AG08395 (cell line): ENCODE results near the gene FSIP1.

Experiments used
- DNase-seq: peaks from one replicate; pipeline ENCODE4 v3.0.0; 2012; ENCODE audit warnings: mixed read lengths, low spot score

The FSIP1 gene

DNA sequence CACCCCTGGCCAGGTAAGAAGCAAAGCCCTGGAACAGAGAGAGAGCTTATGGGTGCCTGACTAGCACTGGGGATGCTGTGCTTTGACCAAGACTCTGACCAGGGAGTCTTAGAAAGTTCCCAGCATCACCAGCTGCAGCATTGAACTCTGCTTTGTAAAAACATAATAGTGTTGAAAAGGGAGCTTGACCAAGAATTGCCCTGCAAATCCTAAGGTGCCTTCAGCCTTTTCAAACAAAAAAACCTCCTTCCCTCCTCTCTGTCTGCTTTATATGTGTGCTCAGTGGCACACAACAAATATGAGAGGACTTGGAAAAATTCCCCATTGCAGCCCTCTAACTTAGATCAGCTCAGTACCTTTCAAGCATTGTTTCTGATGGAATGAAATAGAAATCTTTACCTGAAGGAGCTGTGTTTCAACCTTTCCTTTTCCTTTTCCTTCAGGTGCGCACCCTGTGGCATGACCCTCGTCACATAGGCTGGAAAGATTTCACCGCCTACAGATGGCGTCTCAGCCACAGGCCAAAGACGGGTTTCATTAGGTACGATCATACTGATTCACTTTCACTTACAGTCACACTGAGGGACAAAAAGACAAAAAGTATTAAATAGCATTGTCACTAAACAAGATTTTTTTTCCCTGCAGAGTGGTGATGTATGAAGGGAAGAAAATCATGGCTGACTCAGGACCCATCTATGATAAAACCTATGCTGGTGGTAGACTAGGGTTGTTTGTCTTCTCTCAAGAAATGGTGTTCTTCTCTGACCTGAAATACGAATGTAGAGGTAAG lies 188.8 kb downstream of the FSIP1 start:
- no peak for DNase-seq

DNA sequence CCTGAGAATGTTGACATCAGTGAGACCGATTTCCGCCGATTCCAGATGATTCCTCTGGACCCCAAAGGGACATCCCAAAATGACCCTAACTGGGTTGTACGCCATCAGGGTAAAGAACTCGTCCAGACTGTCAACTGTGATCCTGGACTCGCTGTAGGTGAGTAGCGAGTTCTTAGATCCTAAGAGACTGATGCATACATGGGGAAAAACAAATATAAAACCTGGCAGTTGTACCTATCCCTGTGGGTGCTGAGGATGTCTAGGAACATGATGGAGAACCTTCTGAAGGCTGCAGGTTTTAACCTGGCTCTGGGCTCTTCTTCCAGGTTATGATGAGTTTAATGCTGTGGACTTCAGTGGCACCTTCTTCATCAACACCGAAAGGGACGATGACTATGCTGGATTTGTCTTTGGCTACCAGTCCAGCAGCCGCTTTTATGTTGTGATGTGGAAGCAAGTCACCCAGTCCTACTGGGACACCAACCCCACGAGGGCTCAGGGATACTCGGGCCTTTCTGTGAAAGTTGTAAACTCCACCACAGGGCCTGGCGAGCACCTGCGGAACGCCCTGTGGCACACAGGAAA lies 189.5 kb downstream of the FSIP1 start:
- no peak for DNase-seq

DNA sequence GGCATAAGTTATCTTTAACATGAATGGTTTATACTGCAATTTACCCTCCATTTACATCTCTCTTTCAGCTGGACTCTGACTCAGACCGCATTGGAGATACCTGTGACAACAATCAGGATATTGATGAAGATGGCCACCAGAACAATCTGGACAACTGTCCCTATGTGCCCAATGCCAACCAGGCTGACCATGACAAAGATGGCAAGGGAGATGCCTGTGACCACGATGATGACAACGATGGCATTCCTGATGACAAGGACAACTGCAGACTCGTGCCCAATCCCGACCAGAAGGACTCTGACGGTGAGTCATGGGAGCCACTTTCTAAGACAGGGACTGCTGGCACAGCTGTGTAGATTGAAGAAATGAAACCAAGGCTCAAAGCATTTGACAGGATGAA lies 190.1 kb downstream of the FSIP1 start:
- DNase-seq, result no peak

DNA sequence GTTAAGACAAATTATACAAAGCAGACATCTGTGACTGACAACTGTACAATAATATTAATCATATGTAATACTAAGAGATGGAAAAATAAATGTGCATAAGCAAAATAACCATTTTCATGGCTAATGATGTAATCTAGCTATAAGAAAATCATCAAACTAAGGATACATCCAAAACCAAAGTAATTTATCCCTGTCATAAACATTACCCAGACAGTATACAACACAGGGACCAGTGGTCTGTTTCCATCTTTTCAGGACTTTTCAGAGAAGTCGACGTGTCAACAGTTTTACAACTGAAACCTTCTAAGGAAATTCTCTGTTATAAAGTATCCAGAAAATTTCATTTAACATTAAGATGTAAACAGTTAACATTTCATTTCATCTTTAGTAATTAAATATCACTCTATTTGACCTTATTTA lies 190.7 kb downstream of the FSIP1 start:
- DNase-seq, result no peak

DNA sequence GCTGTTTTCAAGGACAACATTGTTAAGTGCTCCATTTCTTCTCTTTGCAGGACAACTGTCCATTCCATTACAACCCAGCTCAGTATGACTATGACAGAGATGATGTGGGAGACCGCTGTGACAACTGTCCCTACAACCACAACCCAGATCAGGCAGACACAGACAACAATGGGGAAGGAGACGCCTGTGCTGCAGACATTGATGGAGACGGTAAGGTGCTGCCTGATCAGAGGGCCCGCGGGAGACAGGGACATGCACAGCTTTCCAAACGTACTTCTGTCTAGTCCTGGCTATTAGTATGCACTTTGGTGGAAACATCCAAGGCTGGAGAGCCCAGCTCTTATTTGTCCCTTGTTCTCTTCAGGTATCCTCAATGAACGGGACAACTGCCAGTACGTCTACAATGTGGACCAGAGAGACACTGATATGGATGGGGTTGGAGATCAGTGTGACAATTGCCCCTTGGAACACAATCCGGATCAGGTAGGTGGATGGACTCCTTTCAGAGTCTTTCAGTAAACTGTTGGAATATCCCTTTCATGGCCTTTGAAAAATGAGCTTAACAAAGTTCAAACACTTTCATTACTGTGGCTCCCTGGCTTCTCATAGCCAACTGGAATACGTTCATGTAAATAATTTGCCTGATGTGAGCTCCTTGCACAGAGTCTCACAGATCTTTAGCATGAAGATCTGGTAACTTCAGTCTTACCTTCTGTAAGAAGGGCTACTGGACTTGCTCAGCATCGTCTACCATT lies 191.3 kb downstream of the FSIP1 start:
- no peak for DNase-seq

GRCh38 chr15:39589815-39590644 lies 192.6 kb downstream of the FSIP1 start:
- no peak for DNase-seq

- no peak for DNase-seq
These were observed 193.3 kb downstream of the FSIP1 start for GRCh38 chr15:39589193-39589814.

- no peak for DNase-seq
These were observed 194.0 kb downstream of the FSIP1 start for GRCh38 chr15:39588531-39589192.

GRCh38 chr15:39587731-39588530 lies 194.7 kb downstream of the FSIP1 start:
- DNase-seq, result no peak

GRCh38 chr15:39587096-39587721 lies 195.4 kb downstream of the FSIP1 start:
- no peak for DNase-seq

- DNase-seq, result no peak
These were observed 196.1 kb downstream of the FSIP1 start for GRCh38 chr15:39586387-39587095.

DNA sequence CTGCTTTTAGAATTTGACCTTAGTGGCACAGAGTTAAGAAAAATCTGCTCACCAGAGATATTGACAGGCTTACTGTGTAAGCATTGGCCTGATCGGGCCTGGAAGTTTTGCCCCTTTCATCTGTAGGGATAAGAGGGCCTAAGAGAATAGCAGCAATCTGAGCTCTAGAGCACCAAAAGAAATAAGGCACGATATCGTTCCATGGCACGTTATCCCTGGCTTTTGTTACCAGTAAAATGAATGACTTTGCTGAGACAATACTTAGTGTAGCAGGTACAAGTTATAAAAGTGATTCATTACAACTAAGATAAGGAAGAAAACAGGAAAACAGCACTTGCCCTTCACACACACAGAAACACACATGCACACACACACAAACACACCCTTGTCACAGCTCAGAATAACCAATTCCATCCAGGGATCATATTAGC lies 196.8 kb downstream of the FSIP1 start:
- DNase-seq, result no peak

GRCh38 chr15:39585389-39585841 lies 197.2 kb downstream of the FSIP1 start:
- DNase-seq, result no peak

DNA sequence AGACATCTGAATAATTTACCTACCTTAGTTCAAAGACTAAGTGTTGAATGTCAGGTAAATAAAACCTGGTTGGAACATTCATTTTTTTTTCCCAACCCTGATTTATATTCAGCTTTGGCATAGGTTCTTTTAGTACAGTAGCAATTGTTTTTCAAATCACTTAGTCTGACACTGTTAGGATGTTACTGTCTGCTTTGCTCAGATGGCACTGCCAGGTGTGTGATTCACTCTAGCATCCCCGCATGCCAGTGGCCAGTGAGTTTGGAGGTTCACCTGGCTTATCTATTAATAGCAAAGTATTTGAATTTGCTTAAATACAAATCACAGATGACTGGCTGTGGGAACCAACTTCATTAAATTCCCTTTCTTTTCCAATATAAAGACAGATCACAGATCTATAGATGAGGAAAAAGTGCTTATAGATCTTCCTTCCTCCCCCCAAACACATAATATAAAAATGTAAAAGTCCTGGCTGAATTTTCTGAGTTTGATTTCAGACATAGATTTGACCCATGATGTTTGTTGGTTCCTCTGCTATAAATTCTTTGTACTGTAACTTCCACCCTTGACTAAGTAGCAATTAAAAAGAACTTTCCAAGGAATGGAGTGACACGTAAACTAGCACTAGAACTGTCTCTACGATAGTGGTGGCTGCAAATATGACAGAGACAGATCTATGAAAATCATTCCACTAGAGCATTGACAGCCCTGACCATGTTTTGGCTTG lies 197.8 kb downstream of the FSIP1 start:
- DNase-seq, result no peak

- no peak for DNase-seq
These were observed 198.4 kb downstream of the FSIP1 start for GRCh38 chr15:39584266-39584659.

DNA sequence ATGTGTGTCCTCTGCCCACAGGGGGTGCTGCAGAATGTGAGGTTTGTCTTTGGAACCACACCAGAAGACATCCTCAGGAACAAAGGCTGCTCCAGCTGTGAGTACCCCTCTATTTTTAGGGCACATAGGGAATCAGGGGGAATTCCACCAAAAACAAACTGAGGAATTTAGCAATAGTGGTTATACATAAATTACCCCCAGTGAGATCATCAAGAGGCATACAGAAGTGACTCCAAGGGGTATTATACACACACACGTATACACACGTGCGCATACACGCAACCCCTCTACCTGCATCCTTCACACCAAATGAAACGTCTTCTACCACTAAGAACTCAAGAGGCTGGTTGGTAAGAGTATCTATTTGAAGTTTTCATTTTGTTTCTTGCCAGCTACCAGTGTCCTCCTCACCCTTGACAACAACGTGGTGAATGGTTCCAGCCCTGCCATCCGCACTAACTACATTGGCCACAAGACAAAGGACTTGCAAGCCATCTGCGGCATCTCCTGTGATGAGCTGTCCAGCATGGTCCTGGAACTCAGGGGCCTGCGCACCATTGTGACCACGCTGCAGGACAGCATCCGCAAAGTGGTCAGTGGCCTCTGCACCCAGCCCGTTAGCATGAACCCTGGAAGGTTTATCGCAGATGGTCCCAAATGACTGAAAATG lies 198.9 kb downstream of the FSIP1 start:
- no peak for DNase-seq

DNA sequence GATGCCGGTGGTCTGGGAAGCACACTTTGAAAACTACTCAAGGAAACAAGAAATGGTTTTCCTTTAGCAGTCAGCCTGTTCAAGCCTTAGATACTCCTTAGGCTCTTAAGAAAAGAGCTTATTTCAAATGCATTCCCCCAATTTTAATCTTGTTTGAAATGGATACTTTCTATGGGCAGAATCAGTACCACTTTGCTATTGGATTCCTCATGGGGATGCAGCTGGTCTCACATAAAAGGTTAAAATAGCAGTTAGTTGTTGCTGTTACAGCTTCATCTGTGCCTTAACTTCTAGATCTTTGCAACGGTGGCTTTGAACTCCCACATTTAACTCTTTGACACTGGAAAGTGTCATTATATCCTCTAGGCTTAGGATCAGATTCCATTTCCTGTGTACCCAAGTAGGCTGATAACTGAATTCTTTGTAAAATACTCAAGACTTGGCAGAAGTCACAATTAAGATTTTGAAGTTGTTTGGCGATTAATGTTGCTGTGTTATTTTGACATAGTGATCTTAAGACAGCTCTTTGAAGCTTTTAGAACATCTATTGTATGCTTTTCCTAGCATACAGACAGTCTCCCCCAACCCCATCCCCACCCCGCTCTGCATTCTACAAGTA lies 199.6 kb downstream of the FSIP1 start:
- no peak for DNase-seq
